HG03175 (cell line): ENCODE measurements around the gene SFXN5.

Source experiments
- ATAC-seq: cut with Tn5 transposase; IDR thresholded peaks from one replicate; pipeline ENCODE4 v1.9.1; 2021; ENCODE audit warnings: mild to moderate bottlenecking, moderate library complexity; ENCODE audit not compliant: unreplicated experiment

Gene SFXN5

GRCh38 chr2:73053316-73054114 is 18.0 kb downstream of the SFXN5 start:
- ATAC-seq, result no peak

GRCh38 chr2:73050121-73050545 is 21.4 kb downstream of the SFXN5 start:
- no peak for ATAC-seq

GRCh38 chr2:73043929-73044832 is 27.3 kb downstream of the SFXN5 start:
- no peak for ATAC-seq

DNA sequence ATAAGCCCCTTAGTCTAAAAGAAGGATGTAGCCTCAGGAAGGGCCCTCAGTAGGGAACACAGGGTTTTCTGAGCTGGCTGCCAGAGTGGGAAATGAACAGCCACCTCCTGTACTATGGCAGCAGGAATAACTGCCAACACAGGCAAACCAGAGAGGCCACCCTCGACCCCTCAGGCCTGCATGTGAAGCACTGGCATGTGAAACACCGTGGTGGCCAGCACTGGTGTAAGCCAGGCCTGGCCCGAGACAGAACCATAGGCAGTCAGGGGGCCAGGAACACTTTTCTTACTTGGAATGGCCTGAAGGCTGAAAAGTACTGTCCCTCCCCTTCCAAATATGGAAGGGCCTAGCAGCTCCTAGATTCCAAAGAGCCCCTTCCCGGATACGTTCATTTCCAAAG is 28.2 kb downstream of the SFXN5 start:
- ATAC-seq, result no peak

GRCh38 chr2:73037947-73038585 is 33.4 kb downstream of the SFXN5 start:
- ATAC-seq, result no peak

DNA sequence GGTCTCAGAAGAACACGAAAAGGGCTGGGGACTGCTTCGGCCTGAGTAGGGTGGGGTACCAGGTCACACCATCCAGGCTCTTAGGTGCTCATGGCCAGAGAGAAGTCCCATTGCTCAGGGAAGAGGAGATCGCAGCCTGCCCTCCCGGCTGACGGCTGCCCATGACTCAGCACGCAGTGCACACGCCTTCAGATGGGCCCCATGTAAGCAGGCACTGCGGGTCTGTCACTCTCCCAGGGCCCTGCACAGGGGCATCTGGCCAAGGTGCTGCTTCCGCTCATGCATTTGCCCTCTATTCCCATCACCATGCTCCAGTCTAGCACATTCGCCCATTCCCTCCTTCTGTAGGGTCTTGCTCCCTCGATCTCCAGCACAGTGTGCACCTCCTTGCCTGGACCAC is 34.7 kb downstream of the SFXN5 start:
- ATAC-seq, result no peak

DNA sequence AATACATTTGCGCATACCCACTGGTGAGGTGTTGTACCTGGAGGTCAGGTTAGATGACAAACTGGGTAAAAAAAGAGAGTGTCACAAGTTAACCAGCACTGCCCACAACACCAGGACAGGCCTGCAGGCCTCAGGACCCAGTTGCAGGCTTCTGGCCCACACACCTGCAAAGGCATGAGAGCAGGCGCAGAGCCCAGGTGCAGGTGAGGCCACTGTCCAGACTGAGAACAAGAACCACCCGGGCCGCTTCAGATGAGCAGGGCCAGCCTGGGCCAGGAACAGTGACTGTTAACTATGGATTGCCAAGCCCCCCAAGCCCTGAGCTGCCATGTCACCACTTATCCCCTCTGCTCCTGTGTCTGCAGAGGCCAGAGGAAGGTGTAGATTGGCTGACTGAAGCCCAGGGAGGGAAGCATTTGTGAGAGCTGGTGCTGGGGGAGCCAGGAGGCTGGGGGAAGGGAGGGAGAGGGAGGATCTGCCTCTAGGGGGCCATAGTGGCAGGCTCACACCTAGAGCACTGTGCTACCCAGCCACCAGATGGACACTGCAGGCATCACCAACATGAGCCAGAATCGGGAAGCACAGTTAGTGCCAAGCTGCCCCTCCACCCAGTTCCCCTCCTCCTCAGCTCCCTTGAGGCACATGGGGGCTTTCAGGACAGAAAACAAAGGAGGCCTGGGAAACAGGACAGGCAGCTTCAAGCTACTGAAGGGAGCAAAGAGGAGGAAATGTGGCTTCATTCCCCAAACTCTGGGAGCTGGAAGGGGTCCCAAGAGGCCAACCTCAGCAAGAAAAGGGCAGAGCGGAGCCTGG is 35.4 kb downstream of the SFXN5 start:
- ATAC-seq, result no peak

DNA sequence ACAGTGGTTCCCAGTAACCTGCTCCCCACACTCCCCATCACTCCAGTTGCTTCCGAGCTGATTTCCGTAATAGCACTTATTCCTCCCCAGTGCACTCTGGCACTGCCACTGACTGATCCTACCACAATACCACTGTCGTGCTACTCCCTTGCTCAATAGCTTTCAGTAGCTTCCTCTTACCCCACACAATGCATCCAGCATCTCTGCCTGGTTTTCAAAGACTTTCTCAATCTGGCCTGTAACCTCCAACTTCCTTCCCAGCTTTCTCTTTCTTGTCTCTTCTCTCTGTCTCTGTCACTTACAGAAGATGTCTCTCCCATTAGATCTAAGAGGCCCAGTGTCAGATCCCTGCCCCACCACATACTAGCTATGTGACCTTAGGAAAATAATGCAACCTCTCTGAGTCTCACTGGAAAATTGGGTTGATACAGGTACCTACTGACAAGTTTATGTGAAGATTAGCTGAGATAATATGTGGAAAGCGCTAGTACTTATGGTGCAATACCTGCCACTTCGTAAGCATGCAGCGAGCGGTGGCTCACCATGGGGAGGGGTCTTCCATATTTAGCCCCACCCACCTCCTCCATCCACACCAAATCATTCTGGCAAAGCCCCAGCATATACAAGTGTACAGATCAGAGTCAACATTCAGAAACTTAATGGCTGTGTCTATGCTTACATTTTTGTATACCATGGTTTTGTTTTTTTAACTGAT is 36.7 kb downstream of the SFXN5 start:
- ATAC-seq, result no peak

DNA sequence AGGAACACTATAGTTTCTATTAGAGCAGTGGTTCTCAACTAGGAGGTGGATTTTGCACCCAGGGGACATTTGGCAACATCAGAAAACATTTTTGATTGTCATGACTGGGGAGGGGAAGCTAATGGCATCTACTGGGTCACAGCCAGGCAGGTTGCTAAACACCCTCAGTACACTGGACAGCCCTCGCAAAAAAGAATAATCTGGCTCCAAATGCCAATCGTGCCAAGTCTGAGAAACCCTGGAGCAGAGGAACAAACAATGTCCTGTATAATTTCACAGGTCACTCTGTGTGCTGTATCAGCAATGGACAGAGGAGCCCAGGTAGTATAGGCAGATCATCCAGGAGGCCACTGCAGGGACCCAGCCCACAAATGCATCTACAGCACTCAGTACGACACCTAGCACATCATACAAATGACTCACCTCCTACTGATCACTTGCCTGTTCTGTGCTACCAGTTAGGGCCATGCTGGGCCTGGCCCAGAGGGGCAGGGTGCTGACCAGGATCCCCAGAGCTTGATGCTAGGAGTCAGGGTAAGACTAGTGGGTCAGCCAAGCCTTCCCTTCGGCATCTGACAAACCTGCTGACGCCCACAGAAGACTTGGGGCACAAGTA is 37.6 kb downstream of the SFXN5 start:
- no peak for ATAC-seq

- no peak for ATAC-seq
Measured at GRCh38 chr2:73033142-73033765, 38.3 kb downstream of the SFXN5 start.

- no peak for ATAC-seq
Measured at GRCh38 chr2:73032702-73033097, 38.8 kb downstream of the SFXN5 start.

GRCh38 chr2:73031725-73032701 is 39.5 kb downstream of the SFXN5 start:
- ATAC-seq, result no peak

GRCh38 chr2:73031095-73031678 is 40.3 kb downstream of the SFXN5 start:
- ATAC-seq, result no peak

GRCh38 chr2:73028841-73029240 is 42.7 kb downstream of the SFXN5 start:
- no peak for ATAC-seq

GRCh38 chr2:73027340-73027739 is 44.2 kb downstream of the SFXN5 start:
- no peak for ATAC-seq

DNA sequence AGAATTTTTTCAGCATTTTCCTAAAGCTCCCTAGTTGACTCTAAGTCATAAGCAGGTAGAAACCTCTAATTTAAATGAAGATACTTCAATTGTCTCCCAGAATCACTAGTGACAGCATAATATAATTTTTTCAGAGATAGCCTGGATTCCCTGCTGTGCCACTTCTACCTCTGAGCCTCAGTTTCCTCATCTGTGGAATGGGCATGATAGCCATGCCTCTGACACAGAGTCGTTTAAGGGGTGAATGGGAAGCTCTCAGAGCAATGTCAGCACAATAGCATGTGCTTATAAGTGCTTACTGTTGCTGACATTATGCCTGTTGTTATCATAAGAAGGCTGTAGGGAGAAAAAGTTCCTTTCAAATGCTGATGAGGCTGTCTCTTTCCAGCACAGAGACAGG is 48.0 kb downstream of the SFXN5 start:
- no peak for ATAC-seq

DNA sequence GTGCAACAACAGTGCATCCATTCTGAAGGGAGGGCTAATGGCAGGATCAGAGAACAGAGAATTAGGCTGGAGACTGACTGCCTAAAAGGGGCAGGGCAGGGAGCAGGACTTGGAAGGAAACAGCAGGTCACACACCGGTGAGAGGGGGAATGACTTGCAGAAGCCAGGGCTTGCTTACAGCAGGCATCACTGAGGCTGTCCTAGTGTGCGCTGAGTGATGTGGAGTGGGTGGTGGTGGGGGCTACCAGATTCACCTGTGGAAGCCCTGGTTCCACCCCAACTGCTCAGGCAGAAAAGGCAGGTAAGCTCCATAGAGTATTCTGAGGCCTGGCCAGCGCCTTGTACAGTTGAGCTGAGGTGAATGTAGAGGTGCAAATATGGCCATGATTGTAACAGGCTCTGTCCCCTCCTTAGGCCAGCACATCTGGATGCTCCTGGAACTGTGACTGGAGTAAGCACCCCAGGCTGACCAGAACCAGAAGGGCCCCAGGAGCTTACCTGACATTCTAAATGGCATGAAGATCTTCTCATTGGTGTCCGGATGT is 49.4 kb downstream of the SFXN5 start:
- ATAC-seq, result no peak
